HG03196 (cell line): ENCODE results near the gene TGFBR3L.

Experiments used
- ATAC-seq: cut with Tn5 transposase; IDR thresholded peaks from one replicate; pipeline ENCODE4 v1.9.1; 2021; ENCODE audit not compliant: unreplicated experiment

TGFBR3L gene

DNA sequence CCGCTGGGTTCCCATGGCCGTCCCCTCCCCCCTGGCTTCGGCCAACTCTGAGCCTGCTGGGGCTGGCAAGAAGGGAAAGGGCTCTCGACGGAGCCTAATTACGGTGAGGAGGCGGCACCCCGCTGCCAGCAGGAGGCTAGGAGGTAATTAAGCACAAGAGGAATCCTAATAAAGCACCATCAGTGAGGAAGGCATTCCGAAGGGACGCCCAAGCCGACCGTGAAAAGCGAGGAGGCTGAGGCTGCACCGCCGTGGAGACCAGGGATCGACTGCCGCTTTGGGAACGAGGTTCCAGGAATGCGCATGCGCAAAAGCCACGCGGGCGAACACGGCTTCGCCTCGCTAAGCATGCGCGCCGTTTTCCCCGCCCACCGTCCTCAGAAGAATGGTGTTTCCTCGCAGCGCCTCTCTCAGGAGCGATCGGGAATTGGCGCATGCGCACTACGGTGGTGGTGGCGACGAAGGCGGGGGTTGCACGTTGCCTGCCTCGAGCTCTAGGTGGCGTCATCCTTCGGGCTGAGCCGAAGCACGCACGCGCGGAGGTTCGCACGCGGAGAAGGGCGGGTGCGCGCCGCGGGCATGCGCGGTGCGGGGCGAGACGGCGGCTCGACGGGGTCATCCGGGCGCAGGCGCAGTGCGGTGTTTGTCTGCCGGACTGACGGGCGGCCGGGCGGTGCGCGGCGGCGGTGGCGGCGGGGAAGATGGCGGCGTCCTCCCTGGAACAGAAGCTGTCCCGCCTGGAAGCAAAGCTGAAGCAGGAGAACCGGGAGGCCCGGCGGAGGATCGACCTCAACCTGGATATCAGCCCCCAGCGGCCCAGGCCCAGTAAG, 11.2 kb upstream of the TGFBR3L start, which contains the start of gene MAP2K7:
TSS of gene MAP2K7 (plus strand) at position 634 of the 830 bp plus-strand sequence. CDS start at position 702, 68 bp downstream.
- peak; percentile 77 for ATAC-seq

DNA sequence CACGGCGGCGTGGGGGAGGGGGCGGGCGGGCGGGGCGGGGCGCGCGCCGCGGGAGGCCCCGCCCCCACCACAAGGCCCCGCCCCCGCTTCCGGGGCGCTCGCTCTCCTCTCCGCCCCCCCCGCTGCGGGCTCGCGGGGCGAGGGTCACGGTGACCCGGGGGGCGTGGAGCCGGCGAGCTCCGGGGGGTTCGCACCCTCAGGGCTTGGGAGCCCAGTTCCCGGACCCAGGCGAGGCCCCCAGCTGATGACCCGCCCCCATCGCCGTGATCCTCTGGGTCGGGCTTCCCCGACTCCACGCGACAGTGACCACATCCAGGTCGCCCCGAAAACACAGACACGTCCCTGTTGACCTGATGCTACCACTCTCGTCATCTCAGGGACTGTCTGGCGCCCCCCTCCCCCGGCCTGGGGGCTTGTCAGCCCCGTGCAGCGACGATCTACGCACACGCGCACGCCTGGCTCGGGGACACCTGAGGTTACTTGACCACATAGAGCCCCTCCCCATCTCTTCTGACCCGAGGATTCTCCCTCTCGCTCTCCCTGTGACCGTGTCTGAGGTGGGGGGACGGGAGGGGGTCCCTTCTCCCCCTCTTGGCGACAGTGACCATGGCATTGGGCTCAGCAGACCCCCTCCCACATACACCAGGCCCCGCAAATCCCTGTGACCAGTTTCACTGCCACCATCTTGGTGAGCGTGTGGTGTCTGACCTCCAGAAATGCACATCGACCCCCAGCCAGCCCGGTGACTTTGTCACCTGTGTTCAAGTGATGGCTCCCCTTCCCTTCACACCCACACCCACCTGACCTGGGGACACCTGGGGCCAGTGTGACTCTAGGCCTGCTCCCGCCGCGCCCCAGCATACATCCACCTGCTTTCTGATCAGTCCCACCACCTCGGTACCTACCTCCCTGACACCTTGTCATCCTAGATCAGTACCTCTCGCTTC, 10.3 kb upstream of the TGFBR3L start:
- ATAC-seq, result peak; percentile 18

DNA sequence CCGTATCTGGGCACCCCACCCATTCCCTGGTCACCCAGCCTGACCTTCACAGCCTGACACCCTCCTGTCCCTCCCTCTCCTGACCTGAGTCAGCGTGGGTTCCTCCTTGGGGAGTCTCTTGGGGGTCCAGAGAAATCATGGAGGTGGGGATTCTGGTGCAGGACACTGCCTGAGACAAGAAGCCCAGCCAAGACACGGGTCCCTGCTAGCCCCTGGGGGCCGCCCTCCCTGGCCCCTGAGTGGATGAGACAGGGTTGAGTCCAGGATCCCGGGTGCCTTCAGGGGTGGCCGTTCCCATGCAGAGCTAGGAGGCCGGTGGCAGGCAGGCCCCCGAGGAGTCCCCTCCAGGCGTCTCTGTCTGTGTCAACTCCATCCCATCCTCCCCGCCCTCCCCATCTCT, 9.4 kb upstream of the TGFBR3L start:
- ATAC-seq, result no peak

DNA sequence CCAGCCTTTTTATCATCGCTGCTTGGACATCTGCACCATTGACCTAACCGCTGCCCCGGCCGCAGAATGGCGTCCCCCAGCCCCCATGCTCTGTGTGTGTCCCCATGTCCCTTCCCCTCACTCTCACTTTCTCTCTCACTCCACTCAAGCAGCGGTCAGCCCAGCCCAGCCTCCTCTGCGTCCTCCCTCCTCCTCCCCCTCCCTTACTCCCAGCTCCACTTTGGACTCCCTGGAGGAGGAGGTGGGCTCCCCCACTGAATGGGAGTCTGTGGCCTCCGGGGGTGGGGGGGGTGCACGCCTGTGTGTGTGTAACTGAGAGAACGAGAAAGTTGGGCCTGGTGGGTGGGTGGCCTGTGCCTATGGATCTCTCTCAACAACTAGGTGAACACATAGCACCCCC, 8.8 kb upstream of the TGFBR3L start:
- ATAC-seq, result no peak

DNA sequence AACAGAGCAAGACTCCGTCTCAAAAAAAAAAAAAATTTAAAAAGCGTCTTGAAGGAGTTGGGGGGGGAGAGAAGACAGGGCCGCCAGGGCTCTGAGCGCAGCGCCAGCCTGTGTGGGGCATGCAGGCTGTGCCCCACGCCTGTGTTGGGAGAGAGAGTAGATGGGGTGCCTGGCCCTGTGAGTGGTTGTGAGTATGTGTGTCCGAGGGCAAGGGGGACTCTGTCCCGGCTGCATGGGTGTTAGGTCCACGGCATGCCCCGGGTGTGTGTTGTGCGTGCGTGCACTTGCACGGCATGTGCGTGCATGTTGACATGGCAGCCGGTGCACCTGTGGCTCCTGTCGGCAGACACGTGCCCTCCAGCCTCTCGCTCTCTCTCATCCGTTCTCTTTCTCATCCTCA, 7.5 kb upstream of the TGFBR3L start:
- ATAC-seq, result no peak

DNA sequence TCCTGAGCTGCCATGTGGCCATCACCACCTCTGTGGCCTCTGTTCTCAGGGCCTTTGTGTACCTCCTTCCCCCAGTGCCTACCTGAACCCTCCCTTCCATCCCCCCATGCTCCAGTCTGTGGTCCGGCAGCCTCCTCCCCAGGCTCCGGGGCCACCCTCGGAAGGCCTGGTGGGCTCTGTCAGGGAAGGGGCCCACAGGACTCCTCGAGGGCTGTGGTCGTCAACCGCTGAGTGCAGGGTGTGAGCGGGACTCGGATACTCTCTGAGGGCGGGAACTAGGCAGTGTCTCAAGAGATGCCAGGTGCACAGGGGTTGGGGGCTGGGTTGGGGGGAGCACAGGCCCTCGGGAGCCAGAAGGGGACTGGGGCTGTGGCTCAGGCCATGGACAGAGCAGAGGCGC, 7.1 kb upstream of the TGFBR3L start:
- ATAC-seq, result no peak

DNA sequence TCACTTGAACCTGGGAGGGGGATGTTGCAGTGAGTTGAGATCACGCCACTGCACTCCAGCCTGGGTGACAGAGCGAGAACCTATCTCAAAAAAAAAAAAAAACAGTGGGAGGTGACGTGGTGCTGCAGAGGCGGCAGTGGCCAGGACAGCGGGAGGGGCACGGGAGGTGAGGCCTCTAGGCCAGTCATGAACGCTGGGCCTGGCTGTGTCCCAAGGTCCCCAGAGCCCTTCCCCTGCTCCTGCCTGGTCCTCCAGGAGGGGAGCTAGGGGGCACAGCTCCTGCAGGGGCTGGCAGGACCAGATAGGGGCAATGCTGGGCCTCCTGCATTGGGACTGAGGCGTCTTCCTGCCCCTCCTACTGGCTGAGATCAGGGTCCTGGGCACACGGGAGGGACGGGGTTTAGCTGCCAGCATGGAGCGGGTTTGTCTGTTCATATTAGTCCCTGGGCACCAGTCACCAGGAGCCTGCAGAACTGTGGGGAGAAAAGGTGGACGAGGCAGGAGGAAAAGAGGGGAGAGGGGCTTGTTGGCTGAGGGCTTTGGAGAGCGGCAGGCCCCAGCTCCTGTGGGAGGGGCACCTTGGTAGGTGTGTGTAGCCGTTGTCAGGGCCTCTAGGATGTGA, 6.4 kb upstream of the TGFBR3L start:
- ATAC-seq, result no peak

DNA sequence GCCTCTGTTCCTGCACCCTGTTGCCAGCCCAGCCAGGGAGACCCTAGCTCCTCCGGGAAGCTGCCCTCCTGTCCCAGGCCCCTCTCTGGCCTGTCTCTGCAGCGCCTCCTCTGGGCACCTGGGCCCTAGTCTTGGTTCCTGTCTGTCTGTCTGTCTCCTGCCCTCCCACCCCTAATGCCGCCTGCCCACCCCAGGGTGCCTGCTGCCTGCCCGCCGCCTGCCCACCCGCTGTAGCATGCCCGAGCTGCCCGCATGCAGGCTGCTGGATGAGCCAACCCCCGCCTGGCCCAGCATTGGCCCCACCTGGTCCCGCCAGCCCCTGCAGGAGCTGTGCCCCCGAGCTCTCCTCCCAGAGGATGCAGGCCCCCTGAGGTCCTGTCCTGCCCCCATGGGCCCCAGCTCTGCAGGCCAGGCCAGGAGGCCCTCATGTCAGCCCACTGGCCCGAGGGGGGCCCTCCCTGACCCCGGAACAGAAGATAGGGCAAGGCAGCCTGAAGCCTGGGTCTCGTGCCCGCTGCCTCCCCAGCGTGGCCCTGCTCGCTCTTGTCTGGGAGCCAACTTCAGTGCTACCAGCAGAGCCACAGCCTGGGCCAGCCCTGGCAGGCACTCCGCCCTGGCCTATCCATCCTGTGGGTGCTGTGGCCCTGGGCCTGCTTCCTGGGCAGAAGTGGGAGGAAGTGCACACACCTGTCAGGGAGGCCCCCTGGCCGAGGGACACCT, 5.7 kb upstream of the TGFBR3L start:
- no peak for ATAC-seq

DNA sequence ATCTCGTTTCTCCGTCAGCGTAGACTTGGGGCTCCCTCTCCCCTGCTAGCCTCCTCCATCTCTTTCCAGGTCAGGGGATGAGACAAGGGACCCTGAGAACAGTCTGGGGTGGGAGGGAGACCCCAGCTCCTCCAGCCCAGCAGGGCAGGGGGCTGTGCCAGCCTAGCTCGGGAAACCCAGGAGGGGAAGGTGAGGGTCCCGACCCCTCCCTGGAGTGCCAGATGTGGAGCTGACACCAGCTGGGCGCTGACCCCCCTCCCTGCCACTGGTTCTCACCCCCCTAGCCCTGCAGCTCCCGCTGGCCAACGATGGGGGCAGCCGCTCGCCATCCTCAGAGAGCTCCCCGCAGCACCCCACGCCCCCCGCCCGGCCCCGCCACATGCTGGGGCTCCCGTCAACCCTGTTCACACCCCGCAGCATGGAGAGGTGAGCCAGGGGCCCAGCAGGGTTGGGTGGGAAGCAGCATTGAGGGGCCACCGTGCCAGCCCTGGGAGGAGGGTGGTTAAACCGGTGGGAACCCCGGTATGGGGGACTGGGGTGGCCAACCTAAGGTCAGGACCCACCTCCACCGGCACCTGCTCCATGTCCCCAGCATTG, 5.1 kb upstream of the TGFBR3L start:
- no peak for ATAC-seq

DNA sequence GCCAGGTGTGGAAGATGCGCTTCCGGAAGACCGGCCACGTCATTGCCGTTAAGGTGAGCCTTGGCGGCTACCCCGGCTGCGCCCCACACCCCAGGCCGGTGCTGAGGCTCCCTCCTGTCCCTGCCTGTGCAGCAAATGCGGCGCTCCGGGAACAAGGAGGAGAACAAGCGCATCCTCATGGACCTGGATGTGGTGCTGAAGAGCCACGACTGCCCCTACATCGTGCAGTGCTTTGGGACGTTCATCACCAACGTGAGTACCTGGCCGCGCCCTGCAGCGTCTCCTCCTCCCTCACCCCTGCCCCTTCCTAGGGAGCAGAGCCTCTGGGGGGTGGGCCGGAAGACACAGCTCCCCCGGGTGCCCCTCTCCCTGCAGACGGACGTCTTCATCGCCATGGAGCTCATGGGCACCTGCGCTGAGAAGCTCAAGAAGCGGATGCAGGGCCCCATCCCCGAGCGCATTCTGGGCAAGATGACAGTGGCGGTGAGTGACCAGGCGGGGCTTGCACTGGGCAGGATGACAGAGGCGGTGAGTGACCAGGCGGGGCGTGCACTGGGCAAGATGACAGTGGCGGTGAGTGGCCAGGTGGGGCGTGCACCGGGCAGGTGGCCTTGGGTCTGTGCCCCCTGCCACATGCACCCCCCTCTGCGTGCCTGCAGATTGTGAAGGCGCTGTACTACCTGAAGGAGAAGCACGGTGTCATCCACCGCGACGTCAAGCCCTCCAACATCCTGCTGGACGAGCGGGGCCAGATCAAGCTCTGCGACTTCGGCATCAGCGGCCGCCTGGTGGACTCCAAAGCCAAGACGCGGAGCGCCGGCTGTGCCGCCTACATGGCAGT, 4.1 kb upstream of the TGFBR3L start:
- ATAC-seq, result no peak

DNA sequence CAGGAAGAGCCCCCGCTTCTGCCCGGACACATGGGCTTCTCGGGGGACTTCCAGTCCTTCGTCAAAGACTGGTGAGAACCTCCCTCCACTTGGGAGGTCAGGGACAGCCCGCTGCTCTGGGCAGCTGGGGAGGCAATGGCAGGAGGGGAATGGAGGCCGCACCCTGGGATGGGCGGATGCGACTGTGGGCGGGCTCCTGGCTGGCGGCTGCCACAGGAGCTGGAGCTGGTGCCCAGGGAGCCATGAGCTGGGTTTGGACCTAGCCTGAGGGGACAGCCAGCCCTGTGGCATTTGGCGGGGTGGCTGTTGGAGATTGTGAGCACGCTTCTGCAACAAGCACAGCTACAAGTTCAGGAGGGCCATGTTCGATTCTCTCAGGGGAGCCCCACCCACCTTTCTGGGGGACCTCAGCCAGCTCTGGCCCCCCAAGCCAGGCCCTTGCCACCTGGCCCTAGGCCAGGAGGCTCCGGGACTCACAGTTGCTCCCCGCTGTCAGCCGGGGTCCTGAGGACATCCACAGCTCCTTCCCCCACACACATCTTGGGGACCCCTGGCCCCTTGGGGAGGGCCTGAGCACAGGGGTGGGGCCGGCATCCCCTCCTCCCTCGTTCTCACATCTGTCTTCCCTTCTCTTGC, 3.0 kb upstream of the TGFBR3L start:
- ATAC-seq, result no peak

DNA sequence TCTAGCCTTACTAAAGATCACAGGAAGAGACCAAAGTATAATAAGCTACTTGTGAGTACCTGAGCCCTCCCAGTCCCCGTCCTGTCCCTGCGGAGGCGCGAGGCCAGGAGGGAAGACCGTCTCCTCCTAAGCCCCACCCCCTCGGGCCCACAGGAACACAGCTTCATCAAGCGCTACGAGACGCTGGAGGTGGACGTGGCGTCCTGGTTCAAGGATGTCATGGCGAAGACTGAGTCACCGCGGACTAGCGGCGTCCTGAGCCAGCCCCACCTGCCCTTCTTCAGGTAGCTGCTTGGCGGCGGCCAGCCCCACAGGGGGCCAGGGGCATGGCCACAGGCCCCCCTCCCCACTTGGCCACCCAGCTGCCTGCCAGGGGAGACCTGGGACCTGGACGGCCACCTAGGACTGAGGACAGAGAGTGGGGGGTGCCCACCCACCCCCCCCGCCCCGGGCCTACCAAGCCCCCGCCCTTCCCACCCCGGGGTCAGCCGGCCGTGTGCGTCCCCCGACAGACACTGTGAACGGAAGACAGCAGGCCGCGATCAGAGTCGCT, 2.4 kb upstream of the TGFBR3L start:
- no peak for ATAC-seq

DNA sequence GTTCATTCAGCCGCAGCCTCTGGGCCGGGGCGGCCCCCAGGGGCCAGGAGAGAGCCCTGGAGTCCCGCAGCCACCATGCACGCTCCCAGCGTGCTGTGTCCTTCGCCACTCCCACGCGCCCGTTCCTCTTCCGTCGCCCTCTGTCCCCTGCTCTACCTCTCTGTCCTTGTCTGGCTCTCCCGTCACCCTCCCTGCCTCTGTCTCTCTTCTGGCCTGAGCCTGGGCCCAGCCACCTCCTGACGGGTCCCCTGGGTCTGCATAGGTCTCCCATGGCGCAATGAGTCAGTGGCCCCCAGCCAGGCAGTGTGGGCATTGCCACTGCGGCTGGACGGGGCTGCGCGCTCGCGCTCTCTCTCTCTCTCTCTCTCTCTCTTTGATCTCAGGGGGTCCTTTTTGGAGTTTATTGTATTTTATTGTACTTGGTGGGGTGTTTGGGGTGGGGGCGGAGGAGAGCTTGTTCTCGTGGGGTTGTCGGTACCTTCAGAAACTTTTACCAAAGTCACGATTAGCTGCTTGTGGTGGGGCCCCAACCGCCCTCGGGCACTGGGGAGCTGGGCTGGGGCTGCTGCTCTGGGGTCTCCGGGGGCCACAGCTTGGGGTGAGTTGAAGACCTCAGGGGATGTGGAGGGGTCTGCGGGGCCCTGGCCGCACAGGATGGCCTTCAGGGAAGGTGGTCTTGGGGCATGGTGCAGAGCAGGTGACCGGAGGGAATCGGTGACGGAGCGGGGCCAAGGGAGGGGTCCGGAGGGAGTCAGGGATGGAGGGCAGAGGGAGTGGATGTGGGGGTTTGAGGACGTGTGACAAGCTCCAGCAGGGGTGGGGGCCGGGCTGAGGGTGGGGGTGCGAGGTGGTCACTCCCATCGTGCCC, 1.7 kb upstream of the TGFBR3L start:
- no peak for ATAC-seq

DNA sequence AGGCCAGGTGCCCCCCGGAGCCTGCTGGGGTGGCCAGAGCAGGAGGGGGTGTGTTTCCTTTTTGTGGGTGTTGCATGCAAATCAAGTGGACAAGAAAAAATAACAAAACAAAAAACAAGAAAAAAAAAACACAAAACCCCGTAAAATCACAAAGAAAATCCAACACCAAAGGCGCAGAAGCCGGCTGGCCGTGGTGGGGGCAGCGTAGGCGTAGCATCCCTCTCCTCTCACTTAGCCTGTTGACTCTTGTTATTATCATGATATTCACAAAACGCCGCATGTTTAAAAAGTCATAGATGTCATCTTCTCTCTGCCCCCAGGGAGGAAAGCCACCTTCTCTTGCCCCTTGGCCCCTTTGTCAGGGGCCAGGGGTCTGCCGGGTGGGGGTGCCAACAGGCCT, 978 bp upstream of the TGFBR3L start:
- no peak for ATAC-seq

DNA sequence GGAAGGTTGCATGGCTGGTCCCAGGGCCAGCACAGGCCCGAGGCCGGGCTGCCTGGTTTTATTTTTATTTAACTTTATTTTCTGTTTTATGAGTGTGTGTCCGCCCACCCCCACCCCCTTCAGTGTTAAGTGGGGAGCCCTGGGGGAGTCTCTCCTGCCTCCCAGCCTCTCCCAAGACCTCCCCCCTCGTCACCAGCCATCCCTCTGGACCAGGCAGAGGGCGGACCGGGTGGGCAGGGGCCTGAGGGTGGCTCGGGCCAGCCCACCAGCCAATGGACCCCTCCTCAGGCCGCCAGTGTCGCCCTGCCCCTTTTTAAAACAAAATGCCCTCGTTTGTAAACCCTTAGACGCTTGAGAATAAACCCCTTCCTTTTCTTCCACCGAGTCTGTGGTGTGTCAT, 531 bp upstream of the TGFBR3L start:
- no peak for ATAC-seq

DNA sequence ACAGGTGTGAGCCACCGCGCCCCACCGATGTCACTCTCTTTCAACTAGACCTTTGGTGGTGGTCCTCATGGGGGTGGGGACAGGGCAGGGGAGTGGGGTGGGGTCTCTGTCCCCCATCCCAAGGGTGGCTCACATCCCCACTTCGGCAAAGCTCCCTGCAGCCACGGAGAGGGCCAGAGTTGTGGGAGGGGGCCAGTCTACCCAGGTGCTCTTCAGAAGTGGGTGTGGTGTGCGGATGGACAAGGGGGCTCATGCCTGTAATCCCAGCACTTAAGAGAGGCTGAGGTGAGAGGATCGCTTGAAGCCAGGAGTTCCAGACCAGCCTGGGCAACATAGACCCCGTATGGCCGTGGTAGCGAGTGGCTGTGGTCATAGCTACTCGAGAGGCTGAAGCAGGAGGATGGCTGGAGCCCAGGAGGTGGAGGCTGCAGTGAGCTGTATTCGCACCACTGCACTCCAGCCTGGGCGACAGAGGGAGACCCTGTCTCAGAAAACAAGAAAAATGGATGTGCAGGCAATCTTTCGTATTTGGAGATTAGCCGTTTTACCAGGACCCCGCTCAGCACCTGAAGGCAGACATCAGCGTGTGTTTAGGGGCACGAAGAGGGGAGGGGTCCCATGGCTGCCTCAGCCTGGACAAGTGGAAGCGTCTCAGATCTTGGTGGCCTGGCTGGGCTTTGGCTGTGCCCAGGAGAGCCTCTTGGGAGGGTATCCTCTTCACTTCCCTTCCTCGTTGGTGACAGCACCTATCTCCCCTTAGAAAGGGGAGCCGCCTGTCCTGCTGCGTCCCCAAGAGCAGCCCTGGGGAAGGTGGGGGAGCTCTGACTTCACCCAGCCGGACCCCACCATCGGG, 846 bp downstream of the TGFBR3L start:
- no peak for ATAC-seq
